Fibroblast of mammary gland (primary cell): ENCODE data around the gene VWA5B2.

ENCODE experiments used
- DNase-seq: peaks from one replicate; pipeline ENCODE4 v3.0.0-alpha.2; 2010; ENCODE audit warnings: low read depth
- H3K4me3 ChIP-seq: 2 replicates; pipeline ENCODE4 v1.5.1; 2011; ENCODE audit warnings: low read depth, mild to moderate bottlenecking, low read length, moderate library complexity; ENCODE audit not compliant: control insufficient read depth
- TF ChIP-seq, protein P1 (sequence below): conservative IDR thresholded peaks from 2 replicates; pipeline ENCODE4 v1.5.1; 2011; ENCODE audit warnings: low read depth, low read length, inconsistent platforms; ENCODE audit not compliant: control insufficient read depth, insufficient read depth

The VWA5B2 gene

DNA sequence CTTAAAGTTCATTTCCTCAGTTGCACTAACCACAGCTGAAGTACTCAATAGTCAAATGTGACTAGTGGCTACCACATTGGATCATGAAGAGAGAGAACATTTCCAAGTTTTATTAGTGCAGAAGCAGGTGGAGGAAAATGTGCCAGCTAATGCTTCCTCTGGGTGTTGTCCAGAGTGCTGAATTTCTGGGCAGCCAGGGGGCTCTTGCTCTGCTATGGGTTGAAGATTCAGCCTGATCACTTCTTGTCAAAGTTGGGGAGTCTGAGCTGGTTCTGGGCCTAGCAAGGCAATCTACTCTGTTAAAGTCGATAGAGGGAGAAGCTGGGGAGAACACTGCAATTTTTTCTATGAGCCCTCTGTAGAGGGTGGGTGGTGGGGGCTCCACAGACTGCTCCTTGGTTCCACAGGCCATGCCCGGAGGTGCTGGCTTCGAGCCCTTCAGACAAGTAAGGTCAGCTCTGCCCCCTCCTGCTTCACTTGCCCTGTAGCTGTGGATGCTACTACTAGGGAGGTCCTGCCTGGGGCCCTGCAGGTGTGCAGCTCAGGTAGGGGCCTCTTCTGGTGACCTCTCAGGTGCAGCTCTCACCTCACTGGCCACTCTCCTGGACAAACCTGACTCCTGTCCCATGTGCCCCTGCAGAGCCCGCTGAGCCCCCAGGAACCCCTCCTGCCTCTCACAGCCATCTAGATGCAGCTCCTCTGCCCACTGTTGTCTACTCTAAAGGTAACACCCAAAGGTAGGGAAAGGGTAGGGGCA, 11.2 kb downstream of the VWA5B2 start:
- TF ChIP-seq, protein P1, sequence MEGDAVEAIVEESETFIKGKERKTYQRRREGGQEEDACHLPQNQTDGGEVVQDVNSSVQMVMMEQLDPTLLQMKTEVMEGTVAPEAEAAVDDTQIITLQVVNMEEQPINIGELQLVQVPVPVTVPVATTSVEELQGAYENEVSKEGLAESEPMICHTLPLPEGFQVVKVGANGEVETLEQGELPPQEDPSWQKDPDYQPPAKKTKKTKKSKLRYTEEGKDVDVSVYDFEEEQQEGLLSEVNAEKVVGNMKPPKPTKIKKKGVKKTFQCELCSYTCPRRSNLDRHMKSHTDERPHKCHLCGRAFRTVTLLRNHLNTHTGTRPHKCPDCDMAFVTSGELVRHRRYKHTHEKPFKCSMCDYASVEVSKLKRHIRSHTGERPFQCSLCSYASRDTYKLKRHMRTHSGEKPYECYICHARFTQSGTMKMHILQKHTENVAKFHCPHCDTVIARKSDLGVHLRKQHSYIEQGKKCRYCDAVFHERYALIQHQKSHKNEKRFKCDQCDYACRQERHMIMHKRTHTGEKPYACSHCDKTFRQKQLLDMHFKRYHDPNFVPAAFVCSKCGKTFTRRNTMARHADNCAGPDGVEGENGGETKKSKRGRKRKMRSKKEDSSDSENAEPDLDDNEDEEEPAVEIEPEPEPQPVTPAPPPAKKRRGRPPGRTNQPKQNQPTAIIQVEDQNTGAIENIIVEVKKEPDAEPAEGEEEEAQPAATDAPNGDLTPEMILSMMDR = peak; percentile 2
- peak; percentile 30 for DNase-seq

DNA sequence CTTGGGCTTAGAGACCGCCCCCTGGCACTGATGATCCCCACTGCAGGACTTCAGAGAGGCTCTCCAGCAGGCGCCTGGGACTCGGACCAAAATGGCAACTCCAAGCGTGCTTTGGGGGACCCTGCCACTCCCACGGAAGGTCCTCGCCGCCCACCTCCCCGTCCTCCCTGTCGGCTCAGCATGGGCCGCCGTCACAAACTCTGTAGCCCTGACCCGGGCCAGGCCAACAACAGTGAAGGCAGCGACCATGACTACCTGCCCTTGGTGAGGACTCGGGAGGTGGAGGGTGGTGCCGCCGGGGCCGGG, 11.7 kb downstream of the VWA5B2 start:
- TF ChIP-seq, protein P1 = no peak
- no peak for DNase-seq
- no peak overlapping the region for H3K4me3 ChIP-seq

More for the DNA sequence above, 11.2 kb downstream of the VWA5B2 start:
- no peak overlapping the region for H3K4me3 ChIP-seq

DNA sequence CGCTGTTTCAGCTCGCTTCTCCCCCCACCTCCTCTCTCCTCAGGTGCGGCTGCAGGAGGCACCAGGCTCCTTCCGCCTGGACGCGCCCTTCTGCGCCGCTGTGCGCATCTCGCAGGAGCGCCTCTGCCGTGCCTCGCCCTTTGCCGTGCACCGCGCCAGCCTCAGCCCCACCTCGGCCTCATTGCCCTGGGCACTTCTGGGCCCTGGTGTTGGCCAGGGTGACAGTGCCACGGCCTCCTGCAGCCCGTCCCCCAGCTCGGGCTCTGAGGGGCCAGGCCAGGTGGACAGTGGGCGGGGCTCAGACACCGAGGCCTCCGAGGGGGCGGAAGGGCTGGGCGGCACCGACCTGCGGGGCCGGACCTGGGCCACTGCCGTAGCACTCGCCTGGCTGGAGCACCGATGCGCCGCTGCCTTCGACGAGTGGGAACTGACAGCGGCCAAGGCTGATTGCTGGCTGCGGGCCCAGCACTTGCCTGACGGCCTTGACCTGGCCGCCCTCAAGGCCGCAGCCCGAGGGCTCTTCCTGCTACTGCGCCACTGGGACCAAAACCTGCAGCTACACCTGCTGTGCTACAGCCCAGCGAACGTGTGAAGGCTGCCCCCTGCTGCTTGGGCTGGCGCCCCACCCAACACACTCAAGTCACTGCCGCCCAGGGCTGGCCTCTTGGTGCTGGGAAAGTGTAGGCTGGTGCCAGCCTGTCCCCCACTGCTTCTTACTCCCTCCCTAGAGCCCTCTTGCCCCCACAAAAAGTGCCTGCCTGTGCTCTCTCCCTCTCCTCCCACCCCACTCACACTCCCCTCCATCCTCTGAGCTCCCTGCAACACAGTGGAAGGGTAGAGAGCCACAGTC, 12.3 kb downstream of the VWA5B2 start:
- TF ChIP-seq, protein P1 = peak; percentile 40
- peak; percentile 33 for DNase-seq
- H3K4me3 ChIP-seq = no peak overlapping the region

DNA sequence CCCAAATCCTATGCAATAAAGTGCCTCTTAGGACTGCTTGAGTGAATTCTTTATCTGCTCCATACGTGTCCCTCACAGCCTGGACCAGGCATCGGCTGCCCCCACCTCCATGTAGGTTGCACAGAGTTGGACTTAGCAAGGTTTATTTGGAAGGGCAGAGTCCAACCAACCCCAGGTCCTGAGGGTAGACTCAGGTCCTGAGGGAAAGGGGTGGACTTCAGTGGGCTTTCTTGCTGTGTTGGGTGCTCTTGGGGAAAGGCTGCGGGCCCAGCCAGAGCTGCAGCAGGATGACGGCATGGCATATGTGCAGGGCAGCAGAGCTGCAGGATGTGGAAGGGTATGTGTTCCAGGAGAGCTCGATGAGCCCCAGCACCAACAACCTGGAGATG, 12.9 kb downstream of the VWA5B2 start:
- DNase-seq = no peak
- H3K4me3 ChIP-seq = no peak overlapping the region
- TF ChIP-seq, protein P1 = no peak

DNA sequence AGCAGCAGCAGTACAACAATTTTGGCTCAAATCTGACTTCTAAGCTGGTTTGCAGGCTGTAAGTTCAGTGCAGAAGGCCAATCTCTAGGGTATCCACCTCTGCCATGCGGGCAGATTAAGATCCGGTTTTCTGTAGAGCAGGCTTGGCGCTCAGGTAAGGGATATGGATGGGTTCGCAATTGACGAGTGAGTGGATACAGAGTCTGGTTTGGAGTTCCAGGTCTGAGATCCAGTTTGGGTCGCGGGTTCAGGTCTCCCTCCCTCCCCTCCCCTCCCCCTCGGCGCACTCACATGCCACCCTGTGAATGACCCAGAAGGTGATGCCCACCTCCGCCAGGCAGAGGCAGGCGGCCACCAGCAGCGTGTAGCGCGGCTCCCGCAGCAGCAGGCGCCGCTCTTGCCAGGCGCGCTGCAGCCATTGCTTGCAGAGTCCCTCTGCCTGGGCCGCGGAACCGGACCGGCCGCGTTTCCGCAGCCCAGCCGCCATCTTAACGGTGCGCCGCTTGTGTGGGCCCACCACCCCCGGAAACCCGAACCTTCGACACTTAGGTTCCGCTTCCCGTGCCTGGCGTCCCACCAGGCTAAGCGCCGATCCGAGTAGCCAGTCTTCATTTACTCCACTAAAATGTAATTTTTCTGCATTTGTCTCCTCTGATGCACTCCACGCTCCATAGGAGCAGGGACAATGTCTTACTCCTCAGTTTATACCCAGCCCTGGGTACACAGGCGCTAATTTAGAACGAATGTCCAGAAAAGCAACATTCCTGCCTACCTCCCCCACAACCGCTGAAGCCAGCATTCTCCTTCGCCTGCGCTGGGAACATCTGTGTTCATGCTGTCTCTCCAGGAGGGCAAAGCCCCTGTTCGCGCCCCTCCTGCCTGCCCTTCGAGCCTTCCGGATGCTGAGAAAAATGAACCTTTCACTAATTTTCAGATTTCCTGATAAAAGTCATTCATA, 19.3 kb downstream of the VWA5B2 start, which contains the start of gene ALG3:
Gene ALG3 (minus strand): TSS at position 509 of the 958 bp plus-strand sequence. CDS start 22 bp downstream, at position 487.
- peak within 1 kb of the TSS; percentile 99 for H3K4me3 ChIP-seq
- peak; percentile 87 for DNase-seq
- TF ChIP-seq, protein P1 = no peak

DNA sequence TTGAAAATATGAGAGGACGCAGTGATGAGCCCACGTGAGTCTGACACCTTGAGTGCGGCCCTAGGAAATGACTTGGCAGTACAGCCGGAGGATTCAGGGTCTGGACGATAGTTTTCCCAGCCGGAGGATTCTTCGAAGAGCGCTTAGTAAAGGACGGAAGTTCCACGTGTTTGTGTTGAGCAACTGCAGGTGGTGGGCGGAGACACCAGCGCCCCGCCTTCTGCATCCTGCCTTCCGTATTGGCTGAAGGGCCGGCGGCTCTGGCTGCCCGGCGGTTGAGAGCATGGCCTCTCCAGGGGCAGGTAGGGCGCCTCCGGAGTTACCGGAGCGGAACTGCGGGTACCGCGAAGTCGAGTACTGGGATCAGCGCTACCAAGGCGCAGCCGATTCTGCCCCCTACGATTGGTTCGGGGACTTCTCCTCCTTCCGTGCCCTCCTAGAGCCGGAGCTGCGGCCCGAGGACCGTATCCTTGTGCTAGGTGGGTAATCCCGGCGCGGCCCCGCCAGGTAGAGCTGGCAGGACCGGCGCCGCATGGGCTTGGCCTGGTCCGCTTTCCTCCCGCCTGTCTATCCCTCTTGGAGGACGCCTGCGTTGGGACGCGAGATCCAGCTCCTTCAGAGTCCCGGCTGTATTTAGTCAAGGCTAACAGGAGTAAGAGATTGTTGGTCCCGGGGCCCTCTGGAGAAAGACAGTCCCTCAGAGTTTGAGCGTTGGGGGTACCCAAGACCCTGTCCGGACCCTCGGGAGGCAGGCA, 20.2 kb downstream of the VWA5B2 start, which contains the start of gene EEF1AKMT4:
Gene EEF1AKMT4 (plus strand): TSS at position 261 of the 755 bp plus-strand sequence. CDS start 23 bp downstream, at position 284.
- TF ChIP-seq, protein P1 = peak; percentile 25
- DNase-seq = peak; percentile 98
- peak within 1 kb of the TSS; percentile 99 for H3K4me3 ChIP-seq
